Measurements from ENCODE around the gene PDZD2.

The PDZD2 gene

GRCh38 chr5:31783731-31784130 is 144.8 kb downstream of the PDZD2 start:
- H3K4me2 ChIP-seq (ENCODE audit: low read length), result no peak overlapping the region
- no CpG with 5 or more reads among the region's 8 CpGs for WGBS (ENCODE audit: extremely low coverage, insufficient coverage, insufficient read length)
- H3K18ac ChIP-seq (ENCODE audit: low read length), result no peak overlapping the region

GRCh38 chr5:31786090-31786631 is 147.2 kb downstream of the PDZD2 start:
- no CpG with 5 or more reads among the region's 3 CpGs for WGBS (ENCODE audit: extremely low coverage, insufficient coverage, insufficient read length)
- no peak overlapping the region for H4K8ac ChIP-seq (ENCODE audit: low read depth, low read length)
- H2BK5ac ChIP-seq (ENCODE audit: low read depth, low read length, poor library complexity), result no peak overlapping the region
- peaks cover 0 to 5% of the 10 kb centered on the region in 2 experiments for H3K4me1 ChIP-seq (ENCODE audit: control insufficient read depth in 1 of 2, insufficient read depth in 2 of 2, low read length in 2 of 2)
- no peak overlapping the region for H3K4ac ChIP-seq (ENCODE audit: low read depth, low read length)
- H3K79me2 ChIP-seq (ENCODE audit: control insufficient read depth, insufficient read depth, low read length, poor library complexity), result no peaks in the 10 kb centered on the region
- no peak overlapping the region for H4K91ac ChIP-seq (ENCODE audit: low read depth, low read length)
- H3K18ac ChIP-seq (ENCODE audit: low read length), result no peak overlapping the region
- no peak overlapping the region for H2BK12ac ChIP-seq (ENCODE audit: low read length)
- no peak overlapping the region for H3K14ac ChIP-seq (ENCODE audit: low read length)
- no peak overlapping the region for H3K27ac ChIP-seq (ENCODE audit: low read depth, low read length)
- no peak overlapping the region for H3K9ac ChIP-seq (ENCODE audit: low read length)
- no peaks in the 10 kb centered on the region for H3K27me3 ChIP-seq (ENCODE audit: insufficient read depth, low read length)
- H3K4me2 ChIP-seq (ENCODE audit: low read length), result no peak overlapping the region
- H3K9me3 ChIP-seq (ENCODE audit: insufficient read depth, low read depth, low read length), result no peaks in the 10 kb centered on the region
- H3K23ac ChIP-seq (ENCODE audit: low read length), result no peak overlapping the region
- no peak overlapping the region for H2AFZ ChIP-seq (ENCODE audit: insufficient read depth, low read length, poor library complexity)
- no peak for DNase-seq
- H4K12ac ChIP-seq (ENCODE audit: low read depth, low read length), result no peak overlapping the region
- H3K79me1 ChIP-seq (ENCODE audit: low read length), result no peaks in the 10 kb centered on the region
- H2BK120ac ChIP-seq (ENCODE audit: insufficient read depth, low read length, poor library complexity), result no peak overlapping the region
- H3K4me3 ChIP-seq (ENCODE audit: low read depth, low read length), result no peak overlapping the region
- no peaks in the 10 kb centered on the region for H3K36me3 ChIP-seq (ENCODE audit: control insufficient read depth in 1 of 2, insufficient read depth in 2 of 2, low read length in 2 of 2)
- H2AK5ac ChIP-seq (ENCODE audit: low read length), result no peak overlapping the region

More at GRCh38 chr5:31783731-31784130, 144.8 kb downstream of the PDZD2 start:
- H2BK5ac ChIP-seq (ENCODE audit: low read depth, low read length, poor library complexity), result no peak overlapping the region
- no peaks in the 10 kb centered on the region for H3K27me3 ChIP-seq (ENCODE audit: insufficient read depth, low read length)
- no peaks in the 10 kb centered on the region for H3K36me3 ChIP-seq (ENCODE audit: control insufficient read depth in 1 of 2, insufficient read depth in 2 of 2, low read length in 2 of 2)
- no peak overlapping the region for H4K12ac ChIP-seq (ENCODE audit: low read depth, low read length)
- peak in 1 of 2 donors; percentile 10 for DNase-seq
- H3K27ac ChIP-seq (ENCODE audit: low read depth, low read length), result no peak overlapping the region
- H2AFZ ChIP-seq (ENCODE audit: insufficient read depth, low read length, poor library complexity), result no peak overlapping the region
- no peak overlapping the region for H3K14ac ChIP-seq (ENCODE audit: low read length)
- H3K79me1 ChIP-seq (ENCODE audit: low read length), result no peaks in the 10 kb centered on the region
- H3K4me1 ChIP-seq (ENCODE audit: control insufficient read depth in 1 of 2, insufficient read depth in 2 of 2, low read length in 2 of 2), result peaks cover 0 to 5% of the 10 kb centered on the region in 2 experiments
- no peaks in the 10 kb centered on the region for H3K79me2 ChIP-seq (ENCODE audit: control insufficient read depth, insufficient read depth, low read length, poor library complexity)
- H3K9ac ChIP-seq (ENCODE audit: low read length), result peak overlapping the region; percentile 61
- H2BK12ac ChIP-seq (ENCODE audit: low read length), result no peak overlapping the region
- H3K4ac ChIP-seq (ENCODE audit: low read depth, low read length), result no peak overlapping the region
- no peak overlapping the region for H4K8ac ChIP-seq (ENCODE audit: low read depth, low read length)
- no peaks in the 10 kb centered on the region for H3K9me3 ChIP-seq (ENCODE audit: insufficient read depth, low read depth, low read length)
- no peak overlapping the region for H2AK5ac ChIP-seq (ENCODE audit: low read length)
- H3K4me3 ChIP-seq (ENCODE audit: low read depth, low read length), result no peak overlapping the region
- no peak overlapping the region for H3K23ac ChIP-seq (ENCODE audit: low read length)
- H2BK120ac ChIP-seq (ENCODE audit: insufficient read depth, low read length, poor library complexity), result no peak overlapping the region
- H4K91ac ChIP-seq (ENCODE audit: low read depth, low read length), result no peak overlapping the region

DNA sequence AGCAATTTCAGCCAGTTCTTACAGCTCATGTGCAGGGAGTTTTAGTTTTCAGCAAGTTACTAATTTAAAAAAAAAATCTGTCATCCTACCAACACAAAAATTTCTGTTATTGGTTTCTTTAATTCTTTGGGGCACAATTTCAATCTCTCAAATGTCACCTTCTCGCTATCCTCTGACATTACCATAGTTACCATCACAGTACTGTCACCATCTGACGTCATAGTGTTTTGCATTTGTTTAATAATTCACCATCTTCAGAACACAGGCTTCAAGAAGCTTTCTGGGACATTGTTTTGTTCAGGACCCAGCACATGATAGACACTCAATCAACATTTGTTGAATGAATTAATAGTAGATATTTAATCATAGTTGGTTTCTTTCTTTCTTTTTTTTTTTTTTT is 155.1 kb downstream of the PDZD2 start:
- no peak overlapping the region for H3K27ac ChIP-seq (ENCODE audit: low read depth, low read length)
- H4K8ac ChIP-seq (ENCODE audit: low read depth, low read length), result no peak overlapping the region
- WGBS (ENCODE audit: extremely low coverage, insufficient coverage, insufficient read length), result no CpG with 5 or more reads among the region's 2 CpGs

DNA sequence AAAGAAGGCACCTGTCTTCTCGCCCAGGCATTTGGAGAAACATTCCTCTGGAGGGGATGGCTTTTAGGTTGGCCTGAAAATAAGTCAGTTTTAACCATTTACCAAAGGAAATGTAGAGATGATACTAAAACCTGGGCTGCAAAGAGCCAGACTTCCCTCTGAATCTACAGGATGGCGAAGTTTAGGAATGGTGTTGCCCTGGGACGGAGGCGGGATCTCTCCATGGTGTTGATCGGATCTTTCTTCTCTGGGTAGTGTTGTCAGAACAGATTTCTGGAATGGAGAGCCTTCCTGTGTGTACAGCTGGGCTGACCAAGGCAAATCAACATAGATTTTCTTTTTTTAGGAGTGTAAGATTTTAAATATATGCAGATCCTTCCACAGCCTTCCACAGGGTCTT is 159.2 kb downstream of the PDZD2 start:
- H4K12ac ChIP-seq (ENCODE audit: low read depth, low read length), result no peak overlapping the region

More for the DNA sequence above, 155.1 kb downstream of the PDZD2 start:
- no peak for DNase-seq
- Histone ChIP-seq H3K4me1 (ENCODE audit: control insufficient read depth in 1 of 2, insufficient read depth in 2 of 2, low read length in 2 of 2) (peaks cover 0 to 3% of the 10 kb centered on the region in 2 experiments), H2AFZ (ENCODE audit: insufficient read depth, low read length, poor library complexity) (no peak overlapping the region), H3K4me2 (ENCODE audit: low read length) (no peak overlapping the region), H3K79me1 (ENCODE audit: low read length) (no peaks in the 10 kb centered on the region), H3K4me3 (ENCODE audit: low read depth, low read length) (no peak overlapping the region), H2BK120ac (ENCODE audit: insufficient read depth, low read length, poor library complexity) (no peak overlapping the region), H3K9ac (ENCODE audit: low read length) (no peak overlapping the region), H3K9me3 (ENCODE audit: insufficient read depth, low read depth, low read length) (no peaks in the 10 kb centered on the region), H3K18ac (ENCODE audit: low read length) (no peak overlapping the region), H3K4ac (ENCODE audit: low read depth, low read length) (no peak overlapping the region), H3K79me2 (ENCODE audit: control insufficient read depth, insufficient read depth, low read length, poor library complexity) (no peaks in the 10 kb centered on the region), H2AK5ac (ENCODE audit: low read length) (no peak overlapping the region), H4K91ac (ENCODE audit: low read depth, low read length) (no peak overlapping the region), H3K14ac (ENCODE audit: low read length) (no peak overlapping the region), H4K12ac (ENCODE audit: low read depth, low read length) (no peak overlapping the region), H3K27me3 (ENCODE audit: insufficient read depth, low read length) (no peaks in the 10 kb centered on the region), H2BK5ac (ENCODE audit: low read depth, low read length, poor library complexity) (no peak overlapping the region), H3K36me3 (ENCODE audit: control insufficient read depth in 1 of 2, insufficient read depth in 2 of 2, low read length in 2 of 2) (no peaks in the 10 kb centered on the region), H3K23ac (ENCODE audit: low read length) (no peak overlapping the region), H2BK12ac (ENCODE audit: low read length) (no peak overlapping the region)

More for the DNA sequence above, 159.2 kb downstream of the PDZD2 start:
- no peak overlapping the region for H3K18ac ChIP-seq (ENCODE audit: low read length)
- no peak overlapping the region for H2BK12ac ChIP-seq (ENCODE audit: low read length)
- no peak for DNase-seq
- peaks cover 10% of the 10 kb centered on the region for H3K79me1 ChIP-seq (ENCODE audit: low read length)
- H3K4ac ChIP-seq (ENCODE audit: low read depth, low read length), result no peak overlapping the region
- no peak overlapping the region for H3K14ac ChIP-seq (ENCODE audit: low read length)
- H3K23ac ChIP-seq (ENCODE audit: low read length), result no peak overlapping the region
- H2AK5ac ChIP-seq (ENCODE audit: low read length), result no peak overlapping the region
- no peaks in the 10 kb centered on the region for H3K9me3 ChIP-seq (ENCODE audit: insufficient read depth, low read depth, low read length)
- no peaks in the 10 kb centered on the region for H3K36me3 ChIP-seq (ENCODE audit: control insufficient read depth in 1 of 2, insufficient read depth in 2 of 2, low read length in 2 of 2)
- H2BK120ac ChIP-seq (ENCODE audit: insufficient read depth, low read length, poor library complexity), result no peak overlapping the region
- H3K9ac ChIP-seq (ENCODE audit: low read length), result no peak overlapping the region
- H3K27me3 ChIP-seq (ENCODE audit: insufficient read depth, low read length), result no peaks in the 10 kb centered on the region
- no CpG with 5 or more reads among the region's 5 CpGs for WGBS (ENCODE audit: extremely low coverage, insufficient coverage, insufficient read length)
- no peaks in the 10 kb centered on the region for H3K79me2 ChIP-seq (ENCODE audit: control insufficient read depth, insufficient read depth, low read length, poor library complexity)
- no peak overlapping the region for H2AFZ ChIP-seq (ENCODE audit: insufficient read depth, low read length, poor library complexity)
- H3K27ac ChIP-seq (ENCODE audit: low read depth, low read length), result no peak overlapping the region
- H3K4me2 ChIP-seq (ENCODE audit: low read length), result no peak overlapping the region
- H3K4me1 ChIP-seq (ENCODE audit: control insufficient read depth in 1 of 2, insufficient read depth in 2 of 2, low read length in 2 of 2), result peaks cover 19 to 25% of the 10 kb centered on the region in 2 experiments
- no peak overlapping the region for H3K4me3 ChIP-seq (ENCODE audit: low read depth, low read length)
- H4K91ac ChIP-seq (ENCODE audit: low read depth, low read length), result no peak overlapping the region
- no peak overlapping the region for H2BK5ac ChIP-seq (ENCODE audit: low read depth, low read length, poor library complexity)
- H4K8ac ChIP-seq (ENCODE audit: low read depth, low read length), result no peak overlapping the region
